Measurements from ENCODE around the gene HSF2BP.
"Not testable (repeated sequence)": the region's sequence is repeated elsewhere in the genome, so short reads cannot be mapped to it uniquely, and the experiment has no call there.

The HSF2BP gene

GRCh38 chr21:43619344-43619743, 39.9 kb downstream of the HSF2BP start:
- no peak for DNase-seq (ENCODE audit: low read depth in 2 of 2)

GRCh38 chr21:43618940-43619339, 40.3 kb downstream of the HSF2BP start:
- no peak for DNase-seq (ENCODE audit: low read depth in 2 of 2)

- not testable (repeated sequence) for DNase-seq (ENCODE audit: low read depth in 2 of 2)
Measured at GRCh38 chr21:43616861-43617260, 42.4 kb downstream of the HSF2BP start.

- no peak for DNase-seq (ENCODE audit: low read depth in 2 of 2)
Measured at GRCh38 chr21:43614839-43615238, 44.4 kb downstream of the HSF2BP start.

GRCh38 chr21:43613755-43614638, 45.3 kb downstream of the HSF2BP start:
- DNase-seq (ENCODE audit: low read depth in 2 of 2): no peak

- DNase-seq (ENCODE audit: low read depth in 2 of 2): no peak
Measured at GRCh38 chr21:43611598-43612369, 47.5 kb downstream of the HSF2BP start.

- DNase-seq (ENCODE audit: low read depth in 2 of 2): no peak
Measured at GRCh38 chr21:43609501-43610340, 49.6 kb downstream of the HSF2BP start.

GRCh38 chr21:43608664-43609063, 50.6 kb downstream of the HSF2BP start:
- no peak for DNase-seq (ENCODE audit: low read depth in 2 of 2)

GRCh38 chr21:43608225-43608624, 51.1 kb downstream of the HSF2BP start:
- DNase-seq (ENCODE audit: low read depth in 2 of 2): no peak

- no peak for DNase-seq (ENCODE audit: low read depth in 2 of 2)
Measured at GRCh38 chr21:43605320-43606215, 53.7 kb downstream of the HSF2BP start.

GRCh38 chr21:43604505-43605204, 54.6 kb downstream of the HSF2BP start:
- DNase-seq (ENCODE audit: low read depth in 2 of 2): no peak

- no peak for DNase-seq (ENCODE audit: low read depth in 2 of 2)
Measured at GRCh38 chr21:43603641-43604504, 55.4 kb downstream of the HSF2BP start.

GRCh38 chr21:43603233-43603626, 56.1 kb downstream of the HSF2BP start:
- no peak for DNase-seq (ENCODE audit: low read depth in 2 of 2)

- no peak for DNase-seq (ENCODE audit: low read depth in 2 of 2)
Measured at GRCh38 chr21:43602266-43603232, 56.7 kb downstream of the HSF2BP start.

- DNase-seq (ENCODE audit: low read depth in 2 of 2): no peak
Measured at GRCh38 chr21:43600642-43601402, 58.5 kb downstream of the HSF2BP start.

- DNase-seq (ENCODE audit: low read depth in 2 of 2): no peak
Measured at GRCh38 chr21:43599728-43600127, 59.6 kb downstream of the HSF2BP start.

GRCh38 chr21:43598416-43599120, 60.7 kb downstream of the HSF2BP start:
- DNase-seq (ENCODE audit: low read depth in 2 of 2): no peak

Measured in stimulated activated CD8-positive, alpha-beta memory T cell treated with anti-CD3 and anti-CD28 coated beads, Interleukin-7, amount 100 ng/mL, for 4 hours (primary cell).